Measurements from ENCODE around the gene TSPEAR.

The TSPEAR gene

DNA sequence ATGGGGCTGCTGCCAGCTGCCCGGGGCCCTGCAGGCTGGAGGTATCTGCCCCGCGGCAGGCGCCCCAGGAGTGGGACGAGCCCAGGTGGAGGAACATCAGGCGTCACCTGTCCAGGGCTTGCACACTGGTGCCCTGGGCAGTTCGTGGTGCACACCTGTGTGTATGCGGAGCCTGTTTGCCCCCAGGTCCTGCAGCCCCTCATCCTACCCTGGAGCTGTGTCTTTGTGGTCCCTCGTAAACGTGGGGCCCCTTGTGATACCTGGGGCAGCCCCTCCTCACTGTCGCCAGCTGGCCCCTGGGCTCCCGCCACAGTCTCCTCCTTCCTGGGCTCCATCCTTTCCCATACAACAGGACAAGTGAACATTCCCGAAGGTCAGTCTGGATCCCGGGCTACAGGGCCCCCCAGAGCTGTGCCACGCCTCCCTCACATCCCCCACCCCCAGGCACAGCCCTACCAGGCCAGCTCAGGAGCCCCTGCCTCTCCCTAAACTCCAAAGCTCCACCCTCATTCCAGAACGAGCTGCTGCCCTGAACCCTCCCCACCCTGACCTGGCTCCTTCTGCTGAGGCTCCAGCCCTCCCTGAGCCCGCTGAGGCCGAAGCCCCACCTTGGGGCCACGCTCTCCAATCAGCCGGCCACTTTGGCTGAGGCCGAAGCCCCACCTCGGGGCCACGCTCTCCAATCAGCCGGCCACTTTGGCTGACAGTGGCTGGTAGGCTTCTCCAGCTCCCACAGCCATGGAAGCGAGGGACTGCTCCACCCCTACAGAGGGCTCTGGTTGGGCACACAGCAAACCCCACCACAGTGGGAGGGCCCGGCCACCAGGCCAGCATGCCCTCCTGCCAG, 47.6 kb upstream of the TSPEAR start:
- TF ChIP-seq ZNF70 (CRISPR knock-in tag; IDR thresholded peaks at IDR 0.05) (no peak), BACH2 (CRISPR knock-in tag; IDR thresholded peaks at IDR 0.05; ENCODE audit: borderline replicate concordance) (no peak), ESRRG (CRISPR knock-in tag; IDR thresholded peaks at IDR 0.05) (no peak), ZNF565 (CRISPR knock-in tag; conservative IDR thresholded peaks at IDR 0.05; ENCODE audit: low read depth) (no peak), TCF4 (CRISPR knock-in tag; IDR thresholded peaks at IDR 0.05; ENCODE audit: borderline replicate concordance) (no peak), ZFP30 (CRISPR knock-in tag; IDR thresholded peaks at IDR 0.05) (no peak), GLIS3 (CRISPR knock-in tag; IDR thresholded peaks at IDR 0.05) (no peak)
- TF ChIP-seq, protein P1, sequence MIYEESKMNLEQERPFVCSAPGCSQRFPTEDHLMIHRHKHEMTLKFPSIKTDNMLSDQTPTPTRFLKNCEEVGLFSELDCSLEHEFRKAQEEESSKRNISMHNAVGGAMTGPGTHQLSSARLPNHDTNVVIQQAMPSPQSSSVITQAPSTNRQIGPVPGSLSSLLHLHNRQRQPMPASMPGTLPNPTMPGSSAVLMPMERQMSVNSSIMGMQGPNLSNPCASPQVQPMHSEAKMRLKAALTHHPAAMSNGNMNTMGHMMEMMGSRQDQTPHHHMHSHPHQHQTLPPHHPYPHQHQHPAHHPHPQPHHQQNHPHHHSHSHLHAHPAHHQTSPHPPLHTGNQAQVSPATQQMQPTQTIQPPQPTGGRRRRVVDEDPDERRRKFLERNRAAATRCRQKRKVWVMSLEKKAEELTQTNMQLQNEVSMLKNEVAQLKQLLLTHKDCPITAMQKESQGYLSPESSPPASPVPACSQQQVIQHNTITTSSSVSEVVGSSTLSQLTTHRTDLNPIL (CRISPR knock-in tag; IDR thresholded peaks at IDR 0.05; ENCODE audit: low read depth) = no peak
- TF ChIP-seq, protein P2, sequence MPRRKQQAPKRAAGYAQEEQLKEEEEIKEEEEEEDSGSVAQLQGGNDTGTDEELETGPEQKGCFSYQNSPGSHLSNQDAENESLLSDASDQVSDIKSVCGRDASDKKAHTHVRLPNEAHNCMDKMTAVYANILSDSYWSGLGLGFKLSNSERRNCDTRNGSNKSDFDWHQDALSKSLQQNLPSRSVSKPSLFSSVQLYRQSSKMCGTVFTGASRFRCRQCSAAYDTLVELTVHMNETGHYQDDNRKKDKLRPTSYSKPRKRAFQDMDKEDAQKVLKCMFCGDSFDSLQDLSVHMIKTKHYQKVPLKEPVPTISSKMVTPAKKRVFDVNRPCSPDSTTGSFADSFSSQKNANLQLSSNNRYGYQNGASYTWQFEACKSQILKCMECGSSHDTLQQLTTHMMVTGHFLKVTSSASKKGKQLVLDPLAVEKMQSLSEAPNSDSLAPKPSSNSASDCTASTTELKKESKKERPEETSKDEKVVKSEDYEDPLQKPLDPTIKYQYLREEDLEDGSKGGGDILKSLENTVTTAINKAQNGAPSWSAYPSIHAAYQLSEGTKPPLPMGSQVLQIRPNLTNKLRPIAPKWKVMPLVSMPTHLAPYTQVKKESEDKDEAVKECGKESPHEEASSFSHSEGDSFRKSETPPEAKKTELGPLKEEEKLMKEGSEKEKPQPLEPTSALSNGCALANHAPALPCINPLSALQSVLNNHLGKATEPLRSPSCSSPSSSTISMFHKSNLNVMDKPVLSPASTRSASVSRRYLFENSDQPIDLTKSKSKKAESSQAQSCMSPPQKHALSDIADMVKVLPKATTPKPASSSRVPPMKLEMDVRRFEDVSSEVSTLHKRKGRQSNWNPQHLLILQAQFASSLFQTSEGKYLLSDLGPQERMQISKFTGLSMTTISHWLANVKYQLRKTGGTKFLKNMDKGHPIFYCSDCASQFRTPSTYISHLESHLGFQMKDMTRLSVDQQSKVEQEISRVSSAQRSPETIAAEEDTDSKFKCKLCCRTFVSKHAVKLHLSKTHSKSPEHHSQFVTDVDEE (CRISPR knock-in tag; IDR thresholded peaks at IDR 0.05) = no peak
- ATAC-seq = no peak

DNA sequence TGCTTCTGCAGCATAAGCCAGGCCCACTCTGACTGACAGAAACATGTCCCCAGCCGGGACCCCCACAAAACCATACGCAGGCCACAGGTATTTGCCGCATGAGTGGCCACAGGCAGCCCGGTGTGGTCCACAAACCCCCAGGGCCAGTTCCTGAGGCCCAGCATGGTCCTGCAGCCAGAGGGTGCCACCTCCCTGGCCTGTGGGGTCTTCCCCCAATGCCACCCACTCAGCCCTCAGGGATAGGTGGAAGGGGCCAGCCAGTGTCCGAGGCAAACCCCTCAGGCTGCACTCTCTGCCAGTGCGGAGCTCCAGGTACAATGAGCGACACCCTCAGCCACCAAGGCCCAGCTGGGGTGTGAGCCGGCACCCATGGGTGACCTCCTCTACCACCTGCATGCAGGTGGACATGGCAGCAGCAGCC, 46.8 kb upstream of the TSPEAR start:
- TF ChIP-seq, protein P3, sequence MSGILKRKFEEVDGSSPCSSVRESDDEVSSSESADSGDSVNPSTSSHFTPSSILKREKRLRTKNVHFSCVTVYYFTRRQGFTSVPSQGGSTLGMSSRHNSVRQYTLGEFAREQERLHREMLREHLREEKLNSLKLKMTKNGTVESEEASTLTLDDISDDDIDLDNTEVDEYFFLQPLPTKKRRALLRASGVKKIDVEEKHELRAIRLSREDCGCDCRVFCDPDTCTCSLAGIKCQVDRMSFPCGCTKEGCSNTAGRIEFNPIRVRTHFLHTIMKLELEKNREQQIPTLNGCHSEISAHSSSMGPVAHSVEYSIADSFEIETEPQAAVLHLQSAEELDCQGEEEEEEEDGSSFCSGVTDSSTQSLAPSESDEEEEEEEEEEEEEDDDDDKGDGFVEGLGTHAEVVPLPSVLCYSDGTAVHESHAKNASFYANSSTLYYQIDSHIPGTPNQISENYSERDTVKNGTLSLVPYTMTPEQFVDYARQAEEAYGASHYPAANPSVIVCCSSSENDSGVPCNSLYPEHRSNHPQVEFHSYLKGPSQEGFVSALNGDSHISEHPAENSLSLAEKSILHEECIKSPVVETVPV (CRISPR knock-in tag; IDR thresholded peaks at IDR 0.05) = no peak
- TF ChIP-seq CSDC2 (CRISPR knock-in tag; IDR thresholded peaks at IDR 0.05) (no peak), GLIS3 (CRISPR knock-in tag; IDR thresholded peaks at IDR 0.05) (no peak), BACH2 (CRISPR knock-in tag; IDR thresholded peaks at IDR 0.05; ENCODE audit: borderline replicate concordance) (no peak), ZFP3 (CRISPR knock-in tag; IDR thresholded peaks at IDR 0.05) (no peak), ZNF565 (CRISPR knock-in tag; conservative IDR thresholded peaks at IDR 0.05; ENCODE audit: low read depth) (no peak), ZC3H10 (CRISPR knock-in tag; IDR thresholded peaks at IDR 0.05) (no peak), TOX (CRISPR knock-in tag; IDR thresholded peaks at IDR 0.05; ENCODE audit: borderline replicate concordance) (no peak), SNAI2 (CRISPR knock-in tag; IDR thresholded peaks at IDR 0.05) (no peak), ZNF70 (CRISPR knock-in tag; IDR thresholded peaks at IDR 0.05) (no peak)
- TF ChIP-seq, protein P4, sequence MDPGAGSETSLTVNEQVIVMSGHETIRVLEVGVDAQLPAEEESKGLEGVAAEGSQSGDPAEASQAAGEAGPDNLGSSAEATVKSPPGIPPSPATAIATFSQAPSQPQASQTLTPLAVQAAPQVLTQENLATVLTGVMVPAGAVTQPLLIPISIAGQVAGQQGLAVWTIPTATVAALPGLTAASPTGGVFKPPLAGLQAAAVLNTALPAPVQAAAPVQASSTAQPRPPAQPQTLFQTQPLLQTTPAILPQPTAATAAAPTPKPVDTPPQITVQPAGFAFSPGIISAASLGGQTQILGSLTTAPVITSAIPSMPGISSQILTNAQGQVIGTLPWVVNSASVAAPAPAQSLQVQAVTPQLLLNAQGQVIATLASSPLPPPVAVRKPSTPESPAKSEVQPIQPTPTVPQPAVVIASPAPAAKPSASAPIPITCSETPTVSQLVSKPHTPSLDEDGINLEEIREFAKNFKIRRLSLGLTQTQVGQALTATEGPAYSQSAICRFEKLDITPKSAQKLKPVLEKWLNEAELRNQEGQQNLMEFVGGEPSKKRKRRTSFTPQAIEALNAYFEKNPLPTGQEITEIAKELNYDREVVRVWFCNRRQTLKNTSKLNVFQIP (CRISPR knock-in tag; IDR thresholded peaks at IDR 0.05; ENCODE audit: borderline replicate concordance, low read depth) = no peak
- TF ChIP-seq, protein P5, sequence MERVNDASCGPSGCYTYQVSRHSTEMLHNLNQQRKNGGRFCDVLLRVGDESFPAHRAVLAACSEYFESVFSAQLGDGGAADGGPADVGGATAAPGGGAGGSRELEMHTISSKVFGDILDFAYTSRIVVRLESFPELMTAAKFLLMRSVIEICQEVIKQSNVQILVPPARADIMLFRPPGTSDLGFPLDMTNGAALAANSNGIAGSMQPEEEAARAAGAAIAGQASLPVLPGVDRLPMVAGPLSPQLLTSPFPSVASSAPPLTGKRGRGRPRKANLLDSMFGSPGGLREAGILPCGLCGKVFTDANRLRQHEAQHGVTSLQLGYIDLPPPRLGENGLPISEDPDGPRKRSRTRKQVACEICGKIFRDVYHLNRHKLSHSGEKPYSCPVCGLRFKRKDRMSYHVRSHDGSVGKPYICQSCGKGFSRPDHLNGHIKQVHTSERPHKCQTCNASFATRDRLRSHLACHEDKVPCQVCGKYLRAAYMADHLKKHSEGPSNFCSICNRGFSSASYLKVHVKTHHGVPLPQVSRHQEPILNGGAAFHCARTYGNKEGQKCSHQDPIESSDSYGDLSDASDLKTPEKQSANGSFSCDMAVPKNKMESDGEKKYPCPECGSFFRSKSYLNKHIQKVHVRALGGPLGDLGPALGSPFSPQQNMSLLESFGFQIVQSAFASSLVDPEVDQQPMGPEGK (CRISPR knock-in tag; IDR thresholded peaks at IDR 0.05; ENCODE audit: borderline replicate concordance) = no peak
- ATAC-seq = no peak

DNA sequence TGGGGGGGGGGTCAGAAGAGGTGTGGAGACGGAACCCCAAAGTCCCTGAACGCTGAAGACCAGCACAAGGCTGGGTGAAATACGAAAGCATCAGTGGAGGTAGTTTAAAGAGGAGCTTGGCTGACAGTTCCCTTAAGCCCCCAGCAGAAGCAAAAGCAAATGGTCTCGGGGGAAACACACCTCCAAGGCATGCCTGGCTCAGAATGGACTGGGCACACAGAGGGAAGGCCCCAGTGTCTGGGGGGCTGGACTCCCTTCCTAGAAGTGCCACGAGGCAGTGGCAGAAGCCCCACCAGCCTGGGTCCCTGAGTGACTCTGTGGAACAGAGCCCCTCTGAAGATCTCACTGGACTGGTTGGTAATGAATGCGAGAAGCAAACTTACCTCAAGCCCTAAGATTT, 46.4 kb upstream of the TSPEAR start:
- ATAC-seq = no peak
- TF ChIP-seq, protein P4 (CRISPR knock-in tag; IDR thresholded peaks at IDR 0.05; ENCODE audit: borderline replicate concordance, low read depth) = no peak
- no peak for TF ChIP-seq TCF4 (CRISPR knock-in tag; IDR thresholded peaks at IDR 0.05; ENCODE audit: borderline replicate concordance)
- TF ChIP-seq, protein P2 (CRISPR knock-in tag; IDR thresholded peaks at IDR 0.05) = no peak
- TF ChIP-seq, protein P3 (CRISPR knock-in tag; IDR thresholded peaks at IDR 0.05) = no peak
- TF ChIP-seq ZNF8 (CRISPR knock-in tag; IDR thresholded peaks at IDR 0.05) = no peak
- no peak for TF ChIP-seq BACH2 (CRISPR knock-in tag; IDR thresholded peaks at IDR 0.05; ENCODE audit: borderline replicate concordance)
- no peak for TF ChIP-seq SNAI2 (CRISPR knock-in tag; IDR thresholded peaks at IDR 0.05)

Measured in SK-N-SH treated with all-trans-retinoic acid at 6 μM for 48 hours (cell line).